Ishikawa (cell line): ENCODE data around the gene CHMP4A.

Experiments used
- CEBPB ChIP-seq: IDR thresholded peaks from 2 replicates; pipeline ENCODE4 v1.6.1; 2012
- CREB1 ChIP-seq: IDR thresholded peaks from 2 replicates; pipeline ENCODE4 v1.6.1; 2012; ENCODE audit warnings: low read depth
- EGR1 ChIP-seq: IDR thresholded peaks from 2 replicates; pipeline ENCODE4 v1.6.1; 2012
- EP300 ChIP-seq: IDR thresholded peaks from 2 replicates; pipeline ENCODE4 v1.6.1; 2012; ENCODE audit warnings: borderline replicate concordance
- FOXM1 ChIP-seq: IDR thresholded peaks from 2 replicates; pipeline ENCODE4 v1.6.1; 2012; ENCODE audit warnings: low read depth, borderline replicate concordance
- MAX ChIP-seq: IDR thresholded peaks from 2 replicates; pipeline ENCODE4 v1.6.1; 2012
- NFIC ChIP-seq: IDR thresholded peaks from 2 replicates; pipeline ENCODE4 v1.6.1; 2012
- RAD21 ChIP-seq: IDR thresholded peaks from 2 replicates; pipeline ENCODE4 v1.6.1; 2012; ENCODE audit warnings: low read depth
- REST ChIP-seq: IDR thresholded peaks from 2 replicates; pipeline ENCODE4 v1.6.1; 2012; ENCODE audit warnings: low read depth, mild to moderate bottlenecking
- TAF1 ChIP-seq: IDR thresholded peaks from 2 replicates; pipeline ENCODE4 v1.6.1; 2012; ENCODE audit warnings: low read depth, mild to moderate bottlenecking
- TCF12 ChIP-seq: IDR thresholded peaks from 2 replicates; pipeline ENCODE4 v1.6.1; 2012; ENCODE audit warnings: low read depth
- TEAD4 ChIP-seq: IDR thresholded peaks from 2 replicates; pipeline ENCODE4 v1.6.1; 2012
- USF1 ChIP-seq: IDR thresholded peaks from 2 replicates; pipeline ENCODE4 v1.6.1; 2012
- YY1 ChIP-seq: IDR thresholded peaks from 2 replicates; pipeline ENCODE4 v1.6.1; 2012; ENCODE audit warnings: low read depth
- ZBTB7A ChIP-seq: IDR thresholded peaks from 2 replicates; pipeline ENCODE4 v1.6.1; 2012; ENCODE audit warnings: low read depth

Gene CHMP4A

GRCh38 chr14:24260026-24260779 lies 46.9 kb upstream of the CHMP4A start:
- TF ChIP-seq ZBTB7A: no peak
- no peak for TF ChIP-seq USF1
- no peak for TF ChIP-seq RAD21
- no peak for TF ChIP-seq TEAD4
- no peak for TF ChIP-seq TCF12
- no peak for TF ChIP-seq CEBPB
- TF ChIP-seq EGR1: no peak
- no peak for TF ChIP-seq TAF1

GRCh38 chr14:24259282-24260025 lies 46.2 kb upstream of the CHMP4A start:
- TF ChIP-seq TCF12 (no peak), EGR1 (no peak), ZBTB7A (peak; percentile 93), NFIC (peak; percentile 80), TEAD4 (peak; percentile 89), MAX (no peak)

GRCh38 chr14:24258548-24259265 lies 45.4 kb upstream of the CHMP4A start:
- TF ChIP-seq YY1 (no peak), EP300 (no peak), FOXM1 (no peak), NFIC (no peak), ZBTB7A (no peak), MAX (no peak), CEBPB (no peak), RAD21 (no peak), REST (no peak)

- no peak for TF ChIP-seq CEBPB
- TF ChIP-seq TEAD4: no peak
- TF ChIP-seq YY1: no peak
- TF ChIP-seq TAF1: no peak
- TF ChIP-seq MAX: no peak
- no peak for TF ChIP-seq EGR1
- no peak for TF ChIP-seq FOXM1
- TF ChIP-seq RAD21: no peak
- no peak for TF ChIP-seq ZBTB7A
- no peak for TF ChIP-seq TCF12
- no peak for TF ChIP-seq USF1
Observed at GRCh38 chr14:24258119-24258518, 44.8 kb upstream of the CHMP4A start.

- TF ChIP-seq CREB1 (no peak), RAD21 (no peak), CEBPB (no peak), TAF1 (no peak), TCF12 (no peak), EGR1 (no peak), MAX (no peak), TEAD4 (no peak), REST (no peak), YY1 (no peak), USF1 (no peak), ZBTB7A (no peak), NFIC (no peak), FOXM1 (no peak), EP300 (no peak)
Observed at GRCh38 chr14:24256960-24257359, 43.7 kb upstream of the CHMP4A start.
